ENCODE results near the gene CPSF3. TPM values are rescaled to one million over a fixed set of nuclear protein-coding genes. Genes with fewer than 3 reads are reported as not detected.

Gene CPSF3
- total and polyA plus RNA-seq, 2 of the 4 experiments (the other 2 are of a cell fraction), result 29.2 to 64.5 TPM

- ChIA-PET CTCF (no interaction called here), POLR2A (ENCODE audit: unreplicated experiment) (no interaction called here)
- no peak overlapping the region for H2BK15ac ChIP-seq (ENCODE audit: low read depth, low read length)
- in situ Hi-C loops (cut with MboI; ENCODE audit: low sequenced_read_pairs) (no loop called here), dilution Hi-C loops (cut with HindIII; ENCODE audit: low sequenced_read_pairs, unreplicated experiment) (no loop called here), intact Hi-C loops (cut with micrococcal nuclease) (no loop called here)
- H3K4me1 ChIP-seq (ENCODE audit: control insufficient read depth, insufficient read depth, low read length), result peaks cover 4% of the 10 kb centered on the region
- WGBS, 2 experiments (ENCODE audit: extremely low coverage in 2 of 2, insufficient read length in 1 of 2), result 95% methylated on average over 2 of the region's 4 CpGs; no CpG with 5 or more reads in 1 of the 2 experiments
- H4K5ac ChIP-seq (ENCODE audit: low read depth, low read length), result no peak overlapping the region
- no peak overlapping the region for H3K18ac ChIP-seq (ENCODE audit: low read depth, low read length)
- H2AK5ac ChIP-seq (ENCODE audit: low read depth, low read length), result no peak overlapping the region
- no peaks in the 10 kb centered on the region for H3K27me3 ChIP-seq (ENCODE audit: control insufficient read depth, insufficient read depth, low read length)
- no peak overlapping the region for H2BK20ac ChIP-seq (ENCODE audit: low read depth, low read length)
- H2BK5ac ChIP-seq (ENCODE audit: low read depth, low read length, poor library complexity, severe bottlenecking), result no peak overlapping the region
- no peak overlapping the region for H2BK120ac ChIP-seq (ENCODE audit: low read depth, low read length)
- H3K36me3 ChIP-seq (ENCODE audit: control insufficient read depth, insufficient read depth, low read length), result peaks cover 35% of the 10 kb centered on the region
- no TSS peak for BruUV-seq (replicated peaks)
- no peak for DNase-seq
- H2AFZ ChIP-seq (replicated peaks; ENCODE audit: low read length, poor library complexity), result no peak overlapping the region
- no peak overlapping the region for H3K4me2 ChIP-seq (ENCODE audit: low read depth, low read length)
- no peak overlapping the region for H2AK9ac ChIP-seq (replicated peaks; ENCODE audit: low read depth, low read length, poor library complexity)
- H4K20me1 ChIP-seq (ENCODE audit: insufficient read depth, low read length), result no peaks in the 10 kb centered on the region; the same call in 1 of the 2 replicates
- peaks cover 11% of the 10 kb centered on the region; the same call in 1 of the 2 replicates for H3K9me1 ChIP-seq (ENCODE audit: insufficient read depth, low read length)
- ATAC-seq (ENCODE audit: low read depth), result no peak
- H3K9ac ChIP-seq (ENCODE audit: low read depth, low read length), result no peak overlapping the region
- H3K23ac ChIP-seq (ENCODE audit: low read depth, low read length), result no peak overlapping the region
- TF ChIP-seq NFE2L2 (IDR thresholded peaks at IDR 0.05; ENCODE audit: low read depth, low read length) (no peak), RFX5 (IDR thresholded peaks at IDR 0.05; ENCODE audit: low read depth, low read length) (no peak), SMC3 (IDR thresholded peaks at IDR 0.05; ENCODE audit: low read depth, low read length) (no peak), MXI1 (IDR thresholded peaks at IDR 0.05; ENCODE audit: borderline replicate concordance, low read depth, low read length) (no peak), RAD21 (IDR thresholded peaks at IDR 0.05; ENCODE audit: low read length) (no peak), BHLHE40 (IDR thresholded peaks at IDR 0.05; ENCODE audit: low read depth, low read length) (no peak), CHD1 (IDR thresholded peaks at IDR 0.05; ENCODE audit: low read depth, low read length) (no peak), FOS (IDR thresholded peaks at IDR 0.05; ENCODE audit: low read depth, low read length) (no peak), CEBPB (IDR thresholded peaks at IDR 0.05; ENCODE audit: low read depth, low read length) (no peak), CTCF (conservative IDR thresholded peaks at IDR 0.05; ENCODE audit: low read depth, low read length) (no peak)
- TF ChIP-seq, protein P1, sequence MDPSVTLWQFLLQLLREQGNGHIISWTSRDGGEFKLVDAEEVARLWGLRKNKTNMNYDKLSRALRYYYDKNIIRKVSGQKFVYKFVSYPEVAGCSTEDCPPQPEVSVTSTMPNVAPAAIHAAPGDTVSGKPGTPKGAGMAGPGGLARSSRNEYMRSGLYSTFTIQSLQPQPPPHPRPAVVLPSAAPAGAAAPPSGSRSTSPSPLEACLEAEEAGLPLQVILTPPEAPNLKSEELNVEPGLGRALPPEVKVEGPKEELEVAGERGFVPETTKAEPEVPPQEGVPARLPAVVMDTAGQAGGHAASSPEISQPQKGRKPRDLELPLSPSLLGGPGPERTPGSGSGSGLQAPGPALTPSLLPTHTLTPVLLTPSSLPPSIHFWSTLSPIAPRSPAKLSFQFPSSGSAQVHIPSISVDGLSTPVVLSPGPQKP (IDR thresholded peaks at IDR 0.05; ENCODE audit: borderline replicate concordance, low read depth, low read length), result no peak
- no peak overlapping the region for H3K4me3 ChIP-seq (ENCODE audit: insufficient read depth, low read depth, low read length)
- no peak overlapping the region for H3K14ac ChIP-seq (replicated peaks; ENCODE audit: low read depth, low read length)
- H3K4ac ChIP-seq (ENCODE audit: low read depth, low read length), result no peak overlapping the region
- H3K79me1 ChIP-seq (ENCODE audit: low read depth in 1 of 2, low read length in 2 of 2), result peaks cover 3 to 24% of the 10 kb centered on the region in 2 experiments; a peak in 3 of 4 replicates
- H3K9me3 ChIP-seq (ENCODE audit: control insufficient read depth, insufficient read depth, low read length), result no peaks in the 10 kb centered on the region
- H3K27ac ChIP-seq (ENCODE audit: insufficient read depth, low read length), result no peak overlapping the region
- H4K91ac ChIP-seq (ENCODE audit: insufficient read depth, low read depth, low read length), result no peak overlapping the region
- no peak overlapping the region for H4K8ac ChIP-seq (ENCODE audit: low read depth in 2 of 2, low read length in 2 of 2)
- no peak overlapping the region for H3K56ac ChIP-seq (ENCODE audit: extremely low read depth, insufficient read depth, low read length)
These were observed 73.6 kb downstream of the CPSF3 start for GRCh38 chr2:9497017-9497416.

All from IMR-90 (cell line).